ENCODE measurements around the gene APOBEC3H. TPM values are rescaled to one million over a fixed set of nuclear protein-coding genes. Genes with fewer than 3 reads are reported as not detected.

APOBEC3H gene
- polyA plus RNA-seq, 10 donors: 0.33 TPM; not detected in 9

DNA sequence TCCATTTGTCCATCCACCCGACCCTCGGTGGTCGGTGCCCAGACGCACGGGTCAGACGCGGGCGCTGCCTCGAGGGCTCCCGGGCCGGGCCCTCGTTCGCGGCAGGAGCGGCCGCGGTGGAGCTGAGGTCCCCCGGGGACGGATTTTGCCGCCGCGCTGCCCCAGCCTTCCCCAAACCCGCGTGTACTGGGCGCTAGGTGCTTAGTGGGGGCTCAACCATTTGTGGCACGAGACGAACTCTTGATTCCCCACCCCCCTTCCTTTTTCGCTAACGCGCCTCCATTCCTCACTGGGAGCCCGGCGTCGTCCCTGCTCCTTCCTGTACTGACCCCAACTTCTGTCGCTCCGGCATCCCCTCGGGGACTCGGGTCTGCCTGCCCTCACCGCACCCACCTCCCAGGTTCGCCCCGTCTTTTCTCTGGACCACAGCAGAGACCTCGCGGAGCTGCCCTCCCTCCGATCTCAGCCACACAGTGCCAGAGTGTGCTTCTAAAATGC is 56.2 kb downstream of the APOBEC3H start:
- no peak for DNase-seq

Other genes starting within 250 kb of the APOBEC3H start
- gene CBX6, start 225.0 kb upstream of the APOBEC3H start, polyA plus RNA-seq (ENCODE audit: insufficient read length in 10 of 10): 10 to 100 TPM; 21.8 to 49.6 (median 30.8) TPM
- gene APOBEC3A, start 139.6 kb upstream of the APOBEC3H start, polyA plus RNA-seq (ENCODE audit: insufficient read length in 10 of 10): 1 to 10 TPM in 2 of 10 donors, under 1 TPM in 3, not detected in 5; 0.26 to 2.1 (median 0.70) TPM
- gene APOBEC3B, start 114.9 kb upstream of the APOBEC3H start, polyA plus RNA-seq (ENCODE audit: insufficient read length in 10 of 10): 1 to 10 TPM in 8 of 10 donors, under 1 TPM in 2; 0.77 to 5.8 (median 3.8) TPM
- gene APOBEC3C, start 83.0 kb upstream of the APOBEC3H start, polyA plus RNA-seq (ENCODE audit: insufficient read length in 10 of 10): 1 to 10 TPM; 4.4 to 8.3 (median 6.4) TPM
- gene APOBEC3D, start 76.1 kb upstream of the APOBEC3H start, polyA plus RNA-seq (ENCODE audit: insufficient read length in 10 of 10): 1 to 10 TPM in 4 of 10 donors, under 1 TPM in 6; 0.21 to 1.7 (median 0.88) TPM
- gene APOBEC3F, start 56.4 kb upstream of the APOBEC3H start, polyA plus RNA-seq (ENCODE audit: insufficient read length in 10 of 10): 1 to 10 TPM; 1.8 to 4.4 (median 3.1) TPM
- 1 to 10 TPM; 2.3 to 6.5 (median 3.9) TPM for gene APOBEC3G, start 20.0 kb upstream of the APOBEC3H start, polyA plus RNA-seq (ENCODE audit: insufficient read length in 10 of 10)
- 1 to 10 TPM; 2.7 to 4.9 (median 3.6) TPM for gene CBX7, start 55.4 kb downstream of the APOBEC3H start, polyA plus RNA-seq (ENCODE audit: insufficient read length in 10 of 10)
- gene PDGFB, start 147.7 kb downstream of the APOBEC3H start, polyA plus RNA-seq (ENCODE audit: insufficient read length in 10 of 10): 10 to 100 TPM; 14.6 to 23.9 (median 16.9) TPM
- 1,000 to 10,000 TPM; 1,869 to 3,670 (median 2,846) TPM for gene RPL3, start 222.4 kb downstream of the APOBEC3H start, polyA plus RNA-seq (ENCODE audit: insufficient read length in 10 of 10)